HG03175 (cell line): Measurements from ENCODE around the gene APOL6.
"Not testable (repeated sequence)": the region's sequence is repeated elsewhere in the genome, so short reads cannot be mapped to it uniquely, and the experiment has no call there.

Experiments used
- ATAC-seq: cut with Tn5 transposase; IDR thresholded peaks from one replicate; pipeline ENCODE4 v1.9.1; 2021; ENCODE audit warnings: mild to moderate bottlenecking, moderate library complexity; ENCODE audit not compliant: unreplicated experiment

Gene APOL6

DNA sequence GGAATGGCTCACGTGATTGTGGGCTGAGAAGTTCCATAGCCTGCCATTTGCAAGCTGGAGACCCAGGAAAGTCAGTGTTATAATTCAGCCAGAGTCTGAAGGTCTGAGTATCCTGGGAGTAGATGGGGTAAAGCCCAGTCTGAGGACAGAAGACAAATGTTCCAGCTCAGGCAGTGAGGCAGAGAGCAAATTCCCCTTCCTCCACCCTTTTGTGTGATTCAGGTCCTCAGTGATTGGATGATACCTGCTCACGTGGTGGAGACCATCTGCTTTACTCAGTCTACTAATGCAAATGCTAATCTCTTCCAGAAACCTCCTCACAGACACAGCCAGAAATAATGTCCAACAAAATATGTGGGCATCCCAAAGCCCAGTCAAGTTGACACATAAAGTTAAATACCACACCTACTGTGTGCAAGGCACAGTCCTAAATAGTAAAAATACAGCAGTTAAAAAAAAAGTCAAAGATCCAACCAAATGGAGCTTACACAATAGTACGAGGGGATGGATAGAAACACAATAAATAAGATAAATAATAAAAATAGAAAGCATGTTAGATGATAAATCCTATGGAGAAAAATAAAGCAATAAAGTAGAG lies 13.2 kb upstream of the APOL6 start:
- no peak for ATAC-seq

DNA sequence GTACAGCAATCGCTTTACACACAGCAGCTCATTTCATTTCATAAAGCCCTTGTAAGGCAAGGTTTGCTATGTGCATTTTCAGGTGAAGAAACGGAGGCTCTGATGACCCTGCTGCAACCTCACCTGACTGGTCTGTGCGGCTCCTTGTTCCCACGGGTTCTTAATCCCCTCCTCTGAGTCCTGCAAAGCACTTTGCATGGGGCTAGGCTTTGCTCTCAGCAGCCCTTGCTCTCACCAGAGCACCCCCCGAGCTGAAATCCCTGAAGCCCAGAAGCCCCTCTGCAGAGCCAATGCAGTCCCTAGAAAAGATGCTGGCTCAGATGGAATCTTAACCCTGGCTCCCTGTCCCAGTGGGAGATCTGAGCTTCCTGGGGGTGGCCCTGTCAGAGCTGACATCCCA lies 11.0 kb upstream of the APOL6 start:
- no peak for ATAC-seq

DNA sequence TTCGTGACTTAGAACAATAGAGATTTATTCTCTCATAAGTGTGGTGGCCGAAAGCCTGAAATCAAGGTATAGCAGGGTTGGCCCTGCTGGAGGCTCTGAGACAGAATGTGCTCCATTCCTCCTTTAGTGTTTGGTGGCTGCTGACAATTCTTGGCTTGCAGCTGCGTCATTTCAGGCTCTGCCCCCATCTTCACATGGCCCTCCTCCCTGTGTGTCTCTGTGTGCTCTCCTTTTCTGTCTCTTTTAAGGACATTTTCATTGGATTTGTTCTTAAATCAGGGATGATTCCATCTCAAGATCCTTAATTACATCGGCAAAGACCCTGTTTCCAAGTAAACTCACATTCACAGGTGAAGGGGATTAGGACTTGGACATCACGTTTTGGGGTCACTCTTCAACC lies 10.2 kb upstream of the APOL6 start:
- no peak for ATAC-seq

DNA sequence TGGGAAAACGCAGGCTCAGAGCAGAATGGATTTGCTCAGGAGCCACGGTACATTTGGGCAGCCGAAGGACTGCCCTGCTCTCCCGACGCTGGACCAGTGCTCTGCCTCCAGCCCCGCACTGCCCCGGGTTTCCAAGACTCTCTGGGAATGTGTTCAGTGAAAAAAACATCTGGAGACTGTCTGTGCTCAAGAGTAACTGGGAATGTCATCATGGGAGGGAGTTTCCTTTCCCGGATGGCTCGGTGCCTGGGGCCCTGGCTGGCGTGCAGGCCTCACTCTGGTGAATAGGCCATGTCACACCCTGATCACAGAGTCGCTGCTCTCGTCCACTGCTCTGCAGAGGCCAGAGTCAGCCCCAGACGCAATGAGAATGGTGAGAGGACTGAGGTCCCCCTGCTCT lies 9.8 kb upstream of the APOL6 start:
- no peak for ATAC-seq

DNA sequence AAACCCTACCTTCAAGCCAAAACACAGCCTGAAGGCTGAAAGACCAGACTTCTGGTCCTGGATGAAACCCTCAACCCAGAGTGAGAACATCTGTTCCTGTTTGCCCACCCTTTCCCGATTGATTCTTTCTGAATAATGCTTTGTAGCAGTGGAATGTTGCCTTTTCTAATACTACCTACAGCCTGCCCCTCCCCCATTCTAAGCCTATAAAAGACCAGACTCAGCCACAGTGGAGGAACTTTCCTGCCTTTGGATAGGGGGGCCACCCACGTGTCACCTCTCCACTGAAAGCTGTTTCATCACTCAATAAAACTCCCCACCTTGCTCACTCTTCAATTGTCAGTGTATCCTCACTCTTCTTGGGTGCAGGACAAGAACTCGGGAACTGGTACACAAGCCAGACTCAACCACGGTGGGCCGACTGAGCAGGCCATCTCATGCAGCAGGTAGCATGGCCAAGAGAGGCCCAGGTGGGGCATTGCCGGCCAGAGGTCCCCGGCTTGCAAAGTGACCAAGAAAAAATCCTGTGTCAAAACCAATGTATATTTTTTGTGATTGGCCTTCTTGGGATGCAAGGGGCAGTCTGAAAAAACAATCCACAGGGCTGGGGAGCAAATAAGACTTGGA lies 6.6 kb upstream of the APOL6 start:
- ATAC-seq = no peak

DNA sequence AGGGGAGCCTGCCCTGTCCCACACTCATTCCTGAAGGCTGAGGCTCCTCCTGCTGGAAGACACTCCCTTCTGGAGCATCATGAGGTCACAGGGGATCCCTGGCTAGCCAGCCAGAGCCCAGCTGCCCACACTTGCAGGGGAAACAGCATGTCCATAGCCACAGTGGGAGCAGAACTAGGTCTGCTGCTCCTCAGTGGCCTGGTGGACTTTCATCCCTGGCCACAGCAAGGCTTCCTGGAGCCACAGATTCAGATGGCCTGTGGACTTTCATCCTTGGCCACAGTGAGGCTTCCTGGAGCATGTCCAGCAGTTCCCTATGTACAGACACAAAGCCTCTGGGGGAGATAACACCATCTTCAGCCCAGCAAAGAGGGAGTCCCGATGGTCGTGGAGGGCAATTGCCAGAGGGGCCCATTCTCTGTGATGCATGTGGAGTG lies 5.9 kb upstream of the APOL6 start:
- ATAC-seq = no peak

DNA sequence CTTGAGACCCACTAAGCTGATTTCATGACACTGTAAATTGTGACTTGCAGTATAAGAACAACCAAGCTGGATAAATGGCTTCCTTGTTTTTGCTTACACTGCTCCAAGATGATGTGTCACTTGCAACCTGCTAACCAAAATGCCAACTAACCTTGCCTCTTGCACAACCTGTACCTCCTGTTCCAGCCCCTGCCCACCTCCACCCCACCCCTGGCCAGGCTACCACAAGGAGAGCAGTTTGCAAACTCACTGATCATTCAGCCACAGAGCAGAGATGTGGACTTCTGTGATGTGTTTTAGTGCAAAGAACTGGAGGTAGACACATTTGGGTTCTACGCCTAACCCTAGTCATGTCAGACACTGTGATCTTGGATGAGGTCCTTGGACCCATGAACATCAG lies 4.3 kb upstream of the APOL6 start:
- no peak for ATAC-seq

DNA sequence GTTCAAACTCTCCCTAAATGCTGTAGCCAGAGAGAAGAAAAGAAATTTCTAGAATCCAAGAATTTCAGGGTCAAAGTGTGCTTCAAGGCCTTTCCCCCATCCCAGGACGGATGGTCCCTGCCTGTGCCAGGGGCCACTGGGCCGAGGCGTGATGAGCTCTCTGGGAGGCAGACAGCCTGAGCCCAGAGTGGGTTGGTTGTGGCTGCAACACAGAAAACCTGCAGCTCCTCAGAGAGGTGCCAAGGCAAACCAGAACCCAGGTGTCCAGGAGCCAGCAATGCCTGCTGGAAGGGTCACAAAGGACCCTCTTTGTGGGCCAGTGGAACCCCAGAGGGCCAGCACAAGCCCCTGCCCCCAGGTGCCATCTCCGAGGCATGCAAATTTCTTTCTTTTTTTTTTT lies 2.6 kb upstream of the APOL6 start:
- no peak for ATAC-seq

DNA sequence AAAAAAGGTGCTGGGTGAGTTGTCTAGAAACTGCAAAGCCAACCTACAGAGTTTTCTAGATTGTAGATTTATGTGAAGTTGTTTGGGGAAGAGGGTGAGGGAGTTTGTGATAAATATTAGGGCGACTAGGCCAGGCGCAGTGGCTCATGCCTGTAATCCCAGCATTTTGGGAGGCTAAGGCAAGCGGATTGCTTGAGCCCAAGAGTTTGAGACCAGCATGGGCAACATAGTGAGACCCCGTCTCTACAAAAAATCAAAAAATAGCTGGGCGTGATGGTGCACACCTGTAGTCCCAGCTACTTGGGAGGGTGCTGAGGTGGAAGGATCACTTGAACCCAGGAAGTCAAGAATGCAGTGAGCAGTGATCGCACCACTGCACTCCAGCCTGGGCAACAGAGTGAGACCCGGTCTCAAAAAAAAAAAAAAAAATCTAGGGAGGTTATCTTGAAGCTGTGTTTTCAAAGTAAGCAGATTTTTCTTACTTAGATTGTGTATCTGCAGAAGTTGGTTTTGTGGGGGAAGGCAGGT lies 844 bp downstream of the APOL6 start:
- ATAC-seq = no peak

DNA sequence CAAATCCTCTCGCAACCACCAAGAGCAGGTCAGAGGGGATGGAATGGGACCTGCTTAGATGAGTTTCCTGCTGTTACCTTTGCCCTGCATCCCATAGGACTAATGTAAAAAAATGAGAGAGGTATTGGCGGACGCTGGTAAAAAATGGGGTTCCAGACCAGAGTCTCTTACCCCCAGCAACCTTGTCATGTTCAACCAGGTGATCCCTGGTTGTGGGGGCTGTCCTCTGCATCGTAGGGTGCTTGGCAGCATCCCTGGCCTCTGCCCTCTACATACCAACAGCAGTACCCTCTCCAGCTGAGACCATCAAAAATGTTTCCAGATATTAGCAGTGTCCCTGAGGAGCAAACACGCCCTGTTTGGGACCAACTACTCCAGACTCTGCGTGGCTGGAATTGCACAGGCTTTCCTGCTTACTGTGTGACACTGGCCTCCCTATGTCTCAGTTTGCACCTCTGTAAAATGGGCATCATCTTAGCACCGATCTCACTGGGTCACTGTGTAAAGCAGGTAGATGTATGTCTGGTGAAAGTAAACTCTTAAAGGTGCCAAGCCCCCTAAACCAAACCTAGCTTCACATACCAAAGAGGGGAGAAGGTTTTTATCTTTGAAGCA lies 1.5 kb downstream of the APOL6 start:
- no peak for ATAC-seq

DNA sequence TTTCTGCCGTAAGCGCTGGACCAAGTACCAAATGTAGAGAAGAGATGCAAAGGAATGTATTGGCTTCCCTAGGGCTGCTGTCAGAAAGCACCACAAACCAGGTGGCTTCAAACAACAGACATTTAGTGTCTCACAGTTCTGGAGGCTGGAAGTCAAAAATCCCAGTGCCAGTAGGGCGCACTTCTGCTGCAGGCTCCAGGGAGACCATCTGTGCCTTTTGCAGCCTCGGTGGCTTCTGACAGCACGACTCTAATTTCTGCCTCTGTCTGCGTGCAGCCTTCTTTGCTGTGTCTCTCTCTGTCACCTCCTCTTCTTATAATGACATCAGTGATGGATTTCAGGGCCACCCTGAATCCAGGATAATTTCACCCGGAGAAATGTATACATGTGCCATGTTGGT lies 2.8 kb downstream of the APOL6 start:
- ATAC-seq = no peak

DNA sequence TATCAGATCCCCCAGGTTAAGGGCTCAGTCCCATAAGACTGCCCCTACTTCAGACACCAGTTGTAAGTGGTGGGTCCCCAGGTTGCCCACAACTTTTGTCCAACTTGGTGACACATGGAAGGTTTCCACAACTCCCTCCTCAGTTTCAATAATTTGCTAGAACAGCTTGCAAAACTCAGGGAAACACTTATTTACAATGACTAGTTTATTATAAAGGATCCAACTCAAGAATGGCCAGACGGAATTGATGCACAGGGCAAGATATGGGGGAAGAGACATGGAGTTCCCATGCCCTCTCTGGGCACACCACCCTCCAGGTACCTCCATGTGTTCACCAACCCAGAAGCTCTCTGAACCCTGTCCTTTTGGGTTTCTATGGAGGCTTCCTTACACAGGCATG lies 5.6 kb downstream of the APOL6 start:
- no peak for ATAC-seq

DNA sequence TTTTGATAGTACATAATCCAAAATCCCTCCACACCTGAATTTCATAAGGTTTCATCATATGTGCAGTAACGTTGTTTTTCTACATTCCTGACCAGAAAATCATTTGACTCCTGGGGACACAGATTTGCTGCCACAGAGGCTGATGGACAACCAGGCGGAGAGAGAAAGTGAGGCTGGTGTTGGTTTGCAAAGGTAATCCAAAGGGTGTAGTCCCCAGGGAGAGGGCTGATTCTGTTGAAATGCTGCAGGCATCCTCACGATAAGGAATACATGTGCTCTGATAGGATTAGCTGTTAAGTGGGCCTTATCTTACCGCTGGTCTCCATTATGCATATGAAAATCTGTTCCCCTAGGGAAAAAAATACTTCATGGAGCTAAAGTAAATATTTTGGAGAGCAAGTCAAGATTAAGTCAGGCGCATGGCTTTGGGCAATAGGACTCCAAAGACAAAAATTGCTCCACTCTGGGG lies 8.1 kb downstream of the APOL6 start:
- no peak for ATAC-seq

DNA sequence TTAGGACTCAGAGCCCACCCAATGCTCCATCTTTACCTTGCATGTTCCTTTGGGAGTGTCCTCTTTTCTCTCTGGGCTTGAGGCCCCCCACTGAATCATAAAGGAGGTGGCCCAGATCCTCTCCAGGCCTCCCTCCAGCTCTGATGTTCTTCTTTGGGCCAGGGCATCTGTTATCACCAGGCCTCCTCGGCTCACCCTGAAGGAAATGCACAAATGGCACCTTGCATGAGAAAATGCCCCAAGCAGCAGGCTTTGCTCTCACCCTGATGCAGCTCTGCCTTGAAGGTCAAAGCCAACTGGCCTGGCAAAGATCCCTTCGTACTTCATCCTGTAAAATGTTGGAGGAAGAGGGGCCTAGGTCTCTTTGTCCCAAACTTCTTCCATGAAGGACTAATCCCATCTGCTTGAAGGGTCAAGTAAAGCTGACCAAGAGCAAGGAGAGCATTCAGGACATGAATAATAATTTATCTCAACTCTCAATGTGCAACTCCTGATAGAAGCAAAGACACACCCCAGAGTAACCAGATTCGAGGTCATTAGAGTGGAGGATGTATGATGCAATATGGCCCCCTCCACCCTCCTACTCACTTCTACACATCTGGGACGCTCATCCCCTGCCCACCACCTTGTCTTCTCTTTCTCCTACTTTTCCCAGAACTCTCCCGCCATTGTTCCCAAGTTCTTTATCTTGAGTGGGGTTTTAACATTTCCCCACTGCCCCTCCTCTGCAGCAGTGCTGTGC lies 9.5 kb downstream of the APOL6 start:
- ATAC-seq = no peak

DNA sequence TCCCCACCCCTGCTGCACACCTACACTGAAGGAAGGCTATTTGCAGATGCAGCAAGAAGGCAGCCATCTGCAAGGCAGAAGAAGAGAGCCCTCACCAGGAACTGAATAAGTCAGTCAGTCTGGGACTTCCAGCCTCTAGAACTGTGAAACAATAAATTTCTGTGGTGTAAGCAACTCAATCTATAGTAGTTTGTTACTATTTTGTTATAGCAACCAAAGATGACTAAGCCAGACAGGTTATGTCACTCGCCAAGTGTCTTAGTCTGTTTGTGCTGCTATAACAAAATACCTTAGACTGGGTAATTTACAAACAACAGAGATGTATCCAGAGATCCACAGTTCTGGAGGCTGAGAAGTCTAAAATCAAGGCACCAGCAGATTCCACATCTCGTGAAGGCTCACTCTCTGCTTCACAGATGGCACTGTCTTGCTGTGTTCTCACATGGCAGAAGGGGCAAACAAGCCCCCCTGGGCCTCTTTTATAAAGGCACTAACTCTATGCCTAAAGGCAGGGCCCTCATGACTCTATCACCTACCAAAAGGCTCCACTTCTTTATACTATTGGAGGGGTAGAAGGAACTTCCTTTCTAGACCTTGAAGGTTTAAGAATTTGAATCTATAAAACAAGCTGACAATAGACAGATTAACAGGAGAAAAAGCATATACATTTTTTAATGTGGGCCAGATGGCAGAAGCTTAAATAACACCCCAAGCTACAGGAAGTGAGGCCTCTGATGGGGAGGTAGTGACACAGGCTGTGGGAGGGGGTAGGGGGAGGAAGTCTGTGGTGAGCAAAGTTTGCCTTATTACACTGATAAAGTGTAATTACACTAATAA lies 12.3 kb downstream of the APOL6 start:
- ATAC-seq = no peak

DNA sequence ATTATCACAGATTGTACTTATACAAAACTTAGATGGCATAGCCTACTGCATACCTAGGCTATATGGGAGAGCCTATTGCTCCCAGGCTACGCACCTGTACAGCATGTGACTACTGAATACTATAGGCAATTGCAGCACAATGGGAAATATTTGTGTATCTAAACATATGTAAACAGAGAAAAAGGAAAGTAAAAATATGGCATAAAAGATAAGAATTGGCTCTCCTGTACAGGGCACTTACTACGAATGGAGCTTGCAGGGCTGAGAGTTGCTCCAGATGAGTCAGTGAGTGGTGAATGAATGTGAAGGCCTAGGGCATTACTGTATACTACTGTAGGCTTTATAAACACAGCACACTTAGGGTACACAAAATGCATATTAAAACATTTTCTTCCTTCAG lies 13.2 kb downstream of the APOL6 start:
- no peak for ATAC-seq

DNA sequence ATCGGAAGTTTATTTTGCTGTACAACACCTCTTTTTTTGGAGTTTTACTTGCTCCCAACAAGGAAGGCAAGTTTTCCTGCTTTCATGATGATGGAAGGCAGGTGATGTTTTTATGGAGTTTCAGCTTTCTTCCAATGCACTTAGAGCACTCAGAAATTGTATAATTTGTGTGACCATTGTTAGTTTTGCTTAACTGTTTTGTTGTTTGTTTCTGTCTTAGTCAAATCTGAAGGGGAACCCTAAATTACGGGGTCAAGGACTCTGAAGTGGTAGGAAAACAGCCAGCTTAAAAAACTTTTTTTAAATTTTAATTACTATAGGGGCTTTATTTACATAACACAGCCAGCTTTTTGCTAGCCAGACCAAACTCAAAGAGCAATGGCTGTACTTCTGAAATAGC lies 14.7 kb downstream of the APOL6 start:
- no peak for ATAC-seq

DNA sequence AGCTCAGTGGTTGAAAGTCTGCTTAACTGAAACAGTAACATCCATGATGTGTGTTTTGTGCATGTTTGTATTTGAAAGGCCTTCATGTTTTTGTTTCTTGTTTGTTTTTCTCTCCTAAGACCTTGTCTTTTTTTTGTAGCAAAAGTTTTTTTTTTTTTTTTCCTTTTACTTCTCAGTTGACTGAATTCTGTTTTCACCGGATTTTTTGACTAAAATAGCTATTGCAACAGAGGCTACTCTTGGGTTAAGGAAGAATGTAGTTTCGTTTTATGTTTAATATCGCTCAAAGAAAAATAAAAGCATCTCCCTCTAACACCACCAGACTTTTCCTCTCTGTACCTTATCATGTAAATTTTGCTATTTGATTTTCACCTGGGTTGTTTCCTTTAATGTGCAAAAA lies 15.1 kb downstream of the APOL6 start:
- no peak for ATAC-seq

DNA sequence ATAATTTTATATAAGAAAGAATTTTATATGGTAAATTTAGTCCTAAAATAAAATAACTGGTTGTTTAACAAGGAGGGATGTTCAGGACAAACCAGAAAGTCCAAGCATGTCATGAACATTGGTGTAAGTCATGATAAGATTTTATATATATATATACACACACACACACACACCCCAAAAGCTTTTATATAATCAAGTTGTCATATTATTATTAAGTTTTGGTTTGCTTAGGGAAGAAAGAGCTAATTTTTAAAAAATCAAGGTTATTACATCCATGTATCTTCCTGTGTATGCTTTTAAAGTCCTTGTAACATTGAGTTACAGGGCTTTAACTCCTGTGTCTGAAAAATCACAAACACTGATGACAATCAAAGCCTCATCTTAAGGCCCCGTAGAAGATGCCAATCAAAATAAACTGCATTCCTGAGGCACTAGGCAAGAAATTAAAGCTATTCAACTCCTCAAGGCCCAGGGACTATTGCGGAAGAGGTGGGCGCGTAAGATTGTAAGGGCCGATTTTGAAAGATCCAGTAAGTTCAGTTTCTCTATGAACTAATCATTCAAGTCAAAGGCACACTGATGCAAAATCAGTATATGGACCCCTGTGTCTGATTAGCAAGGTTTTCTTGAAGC lies 16.8 kb downstream of the APOL6 start:
- no peak for ATAC-seq

DNA sequence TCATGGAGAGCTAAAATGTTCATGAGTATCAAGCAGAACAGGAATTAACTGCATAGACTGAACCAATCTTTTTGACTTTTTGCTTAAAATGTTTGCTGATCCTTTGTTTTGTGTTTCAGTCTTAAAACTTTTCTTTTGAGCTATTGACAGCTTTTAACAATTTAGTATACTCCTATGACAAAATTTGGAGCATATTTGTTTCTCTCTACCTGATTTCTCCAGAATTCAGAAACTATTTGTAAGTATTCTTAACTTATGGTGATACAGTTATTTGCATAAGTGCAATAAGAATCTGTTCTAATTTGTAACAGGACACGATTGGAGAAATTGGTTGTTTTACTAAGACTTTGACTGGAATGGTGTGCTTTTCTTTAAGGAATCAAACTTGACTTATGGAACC lies 18.5 kb downstream of the APOL6 start:
- ATAC-seq = not testable (repeated sequence)
